ENCODE data around the gene TP63.
"Not testable (repeated sequence)": the region's sequence is repeated elsewhere in the genome, so short reads cannot be mapped to it uniquely, and the experiment has no call there.

Gene TP63

DNA sequence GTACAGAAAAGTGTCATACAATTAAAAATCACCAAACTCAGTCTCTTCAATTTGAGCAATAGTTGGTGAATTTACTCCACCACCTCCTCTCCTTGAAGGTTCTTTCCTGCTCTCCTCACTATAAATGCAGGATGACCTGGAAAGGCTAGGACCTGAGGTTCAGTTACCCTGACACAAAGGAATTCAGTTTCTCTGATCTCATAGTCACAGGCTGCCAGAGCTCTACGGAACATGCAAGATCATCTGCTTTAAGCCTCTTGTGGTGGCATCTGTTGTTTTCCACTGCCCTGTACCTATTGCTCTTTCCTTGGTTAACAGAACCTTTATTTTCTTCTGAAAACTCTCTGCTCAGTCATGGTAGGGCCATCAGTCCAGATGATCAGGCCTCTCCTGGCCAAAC is 4.9 kb upstream of the TP63 start:
- DNase-seq, result no peak

DNA sequence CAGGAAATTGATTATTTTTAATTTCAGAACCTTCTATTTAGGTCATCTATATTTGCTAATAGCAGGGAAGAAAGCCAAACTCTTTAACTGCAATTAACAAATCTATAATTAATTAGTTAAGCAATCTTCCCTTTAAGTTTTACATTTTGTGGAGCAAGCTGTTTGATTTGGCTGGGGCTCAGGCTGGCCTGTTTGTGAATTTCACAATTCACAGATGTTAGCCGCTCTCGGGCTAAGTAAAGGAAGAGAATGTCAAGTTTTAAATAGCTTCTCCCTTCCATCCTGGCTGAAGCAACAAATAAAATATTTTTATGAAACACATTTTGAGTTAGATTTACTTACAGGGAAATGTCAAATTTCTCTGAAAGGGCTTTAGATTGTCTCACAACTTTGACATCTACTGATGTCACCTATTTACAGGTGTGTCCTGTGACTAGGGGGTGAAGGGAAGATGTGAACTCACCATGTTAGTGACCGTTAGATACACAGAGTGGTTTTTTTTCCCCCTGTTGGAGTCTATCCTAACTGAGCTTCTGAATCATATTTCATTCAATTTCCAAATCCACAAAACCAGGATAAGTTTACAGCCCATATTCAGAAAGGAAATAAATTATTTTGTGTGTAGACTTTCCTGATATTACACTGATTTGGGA is 1.3 kb upstream of the TP63 start:
- no peak for DNase-seq

DNA sequence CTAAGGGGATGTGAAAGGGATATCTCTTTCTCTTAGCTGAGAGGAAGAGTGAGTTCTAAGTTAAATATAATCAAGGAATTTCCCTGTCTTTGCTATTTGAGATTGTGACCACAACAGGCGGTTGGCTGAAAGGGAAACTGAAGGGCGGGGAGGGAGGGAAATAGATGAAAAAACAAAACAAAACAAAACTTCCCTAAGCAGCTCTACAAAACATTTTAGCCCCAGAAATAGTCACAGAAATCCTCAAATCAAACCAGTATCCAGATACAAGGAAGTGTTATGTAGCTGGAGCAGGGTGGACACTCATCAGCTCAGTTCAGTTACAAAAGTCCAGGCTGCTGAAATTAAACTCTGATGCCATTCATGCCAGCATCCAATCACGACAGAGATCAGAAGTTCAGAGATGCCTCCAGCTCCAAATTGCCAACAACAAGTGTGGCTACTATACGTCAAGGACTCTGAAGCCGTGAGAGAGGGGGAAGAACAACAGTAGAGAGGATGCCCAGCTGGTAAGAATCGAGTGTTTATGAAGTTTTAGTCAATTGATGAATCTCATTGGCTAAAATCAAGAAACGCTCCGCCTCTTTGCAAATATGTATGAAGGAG is 319 bp upstream of the TP63 start:
- DNase-seq, result no peak

GRCh38 chr3:189631409-189631808 is 220 bp downstream of the TP63 start:
- no peak for DNase-seq

DNA sequence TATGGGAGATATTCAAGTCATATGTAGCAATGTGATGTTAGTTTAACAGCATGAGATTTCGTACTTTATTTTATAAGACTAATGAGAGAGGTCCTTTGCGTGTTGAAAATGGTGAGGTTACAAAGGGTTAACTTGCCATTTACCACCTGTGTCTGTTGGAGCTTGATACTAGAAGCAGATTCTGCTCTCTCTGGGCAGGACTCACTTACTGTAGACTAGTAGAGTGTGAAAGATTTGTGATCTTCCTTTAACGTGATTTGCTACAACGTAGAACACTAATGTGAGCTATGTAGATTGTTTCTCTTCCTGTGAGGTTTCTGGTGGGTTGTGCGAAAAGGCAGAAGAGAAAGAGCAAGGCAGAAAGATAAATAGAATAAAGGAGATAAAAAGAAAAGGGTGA is 1.1 kb downstream of the TP63 start:
- no peak for DNase-seq

DNA sequence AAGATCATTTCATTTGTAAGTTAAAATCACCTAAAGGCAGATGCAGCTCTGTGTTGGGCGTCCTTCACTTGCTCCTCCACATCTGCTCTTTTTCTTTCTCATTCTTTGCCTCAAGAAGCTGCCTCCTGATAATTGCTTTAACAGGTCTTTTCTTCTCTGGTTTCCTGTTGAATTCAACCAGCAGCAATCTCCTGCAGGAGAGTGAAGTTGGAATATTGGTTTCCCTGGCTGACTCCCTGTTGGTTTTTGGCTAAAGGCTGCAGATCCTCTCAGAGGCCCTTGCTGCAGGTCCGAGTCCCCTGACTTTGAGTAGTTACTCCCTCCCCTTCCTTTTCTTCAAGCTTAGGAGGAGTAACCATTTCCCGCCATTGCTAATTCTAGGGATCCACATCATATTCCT is 4.2 kb downstream of the TP63 start:
- DNase-seq, result no peak

DNA sequence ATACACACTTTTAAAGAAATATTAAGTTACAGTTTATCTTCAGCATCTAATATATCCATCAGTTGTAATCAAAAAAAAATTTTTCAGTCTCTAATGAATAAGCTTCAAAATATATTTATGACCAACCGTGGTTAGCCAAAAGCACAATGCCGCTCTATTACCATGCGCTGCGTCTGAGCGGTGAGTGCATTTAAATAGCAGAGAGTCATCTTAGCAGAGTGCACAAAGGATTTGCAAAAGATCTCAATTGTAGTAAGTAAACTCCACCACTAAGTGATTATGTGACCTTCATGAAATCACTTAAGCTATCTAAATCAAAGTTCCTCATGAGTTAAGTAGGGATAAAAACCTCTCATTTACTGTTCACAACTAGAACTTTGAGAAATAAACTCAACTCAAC is 4.9 kb downstream of the TP63 start:
- no peak for DNase-seq

DNA sequence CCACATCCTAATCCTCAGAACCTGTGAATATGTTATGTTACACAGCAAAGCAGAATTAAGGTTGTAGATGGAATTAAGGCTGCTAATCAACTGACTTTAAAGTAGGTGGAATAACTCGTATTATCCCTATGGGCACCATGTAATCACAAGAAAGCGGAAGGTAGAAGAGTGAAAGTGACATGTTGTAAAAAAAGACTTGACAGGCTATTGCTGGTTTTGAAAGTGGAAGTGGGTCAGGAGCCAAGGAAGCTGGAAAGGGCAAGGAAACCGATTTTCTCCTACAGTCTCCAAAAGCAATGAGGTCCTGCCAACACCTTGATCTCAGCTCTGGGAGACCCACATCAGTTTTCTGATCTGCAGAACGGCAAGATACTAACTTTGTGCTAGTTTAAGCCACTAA is 6.6 kb downstream of the TP63 start:
- DNase-seq, result no peak

- DNase-seq, result no peak
These were observed 7.3 kb downstream of the TP63 start for GRCh38 chr3:189638276-189639031.

DNA sequence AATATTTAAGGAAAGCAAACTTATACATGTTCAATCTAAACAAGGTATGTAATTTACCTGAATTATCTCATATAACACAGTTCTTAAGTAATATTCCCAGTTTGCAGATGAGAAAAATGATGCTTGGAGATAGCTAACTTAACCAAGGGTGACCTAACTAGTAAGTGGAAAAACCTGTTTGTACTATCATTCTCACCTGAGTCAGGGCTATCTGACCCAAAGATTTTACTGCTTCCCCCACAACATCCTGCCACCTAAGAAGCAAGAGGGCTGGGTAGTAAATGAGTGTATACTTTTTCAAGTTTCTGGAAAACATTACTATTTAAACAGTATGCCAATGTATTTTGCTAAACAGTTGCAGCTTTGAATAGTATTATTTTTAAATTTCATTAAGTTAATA is 10.6 kb downstream of the TP63 start:
- DNase-seq, result no peak

- no peak for DNase-seq
These were observed 15.8 kb downstream of the TP63 start for GRCh38 chr3:189646853-189647542.

- no peak for DNase-seq
These were observed 20.9 kb downstream of the TP63 start for GRCh38 chr3:189652042-189652441.

GRCh38 chr3:189655617-189656016 is 24.4 kb downstream of the TP63 start:
- no peak for DNase-seq

- DNase-seq, result no peak
These were observed 28.4 kb downstream of the TP63 start for GRCh38 chr3:189659571-189659970.

GRCh38 chr3:189664311-189664710 is 33.1 kb downstream of the TP63 start:
- DNase-seq, result no peak

DNA sequence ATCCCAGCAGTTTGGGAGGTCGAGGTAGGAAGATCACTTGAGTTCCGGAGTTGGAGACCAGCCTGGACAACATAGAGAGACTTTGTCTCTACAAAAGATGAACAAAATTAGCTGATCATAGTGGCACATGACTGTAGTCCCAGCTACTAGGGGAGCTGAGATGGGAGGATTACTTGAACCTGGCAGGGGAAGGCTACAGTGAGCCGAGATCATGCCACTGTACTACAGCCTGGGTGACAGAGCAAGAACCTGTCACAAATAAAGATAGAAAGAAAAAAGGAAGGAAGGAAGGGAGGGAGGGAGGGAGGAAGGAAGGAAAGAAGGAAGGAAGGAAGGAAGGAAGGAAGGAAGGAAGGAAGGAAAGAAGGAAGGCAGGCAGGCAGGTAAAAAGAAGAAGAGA is 41.2 kb downstream of the TP63 start:
- not testable (repeated sequence) for DNase-seq

DNA sequence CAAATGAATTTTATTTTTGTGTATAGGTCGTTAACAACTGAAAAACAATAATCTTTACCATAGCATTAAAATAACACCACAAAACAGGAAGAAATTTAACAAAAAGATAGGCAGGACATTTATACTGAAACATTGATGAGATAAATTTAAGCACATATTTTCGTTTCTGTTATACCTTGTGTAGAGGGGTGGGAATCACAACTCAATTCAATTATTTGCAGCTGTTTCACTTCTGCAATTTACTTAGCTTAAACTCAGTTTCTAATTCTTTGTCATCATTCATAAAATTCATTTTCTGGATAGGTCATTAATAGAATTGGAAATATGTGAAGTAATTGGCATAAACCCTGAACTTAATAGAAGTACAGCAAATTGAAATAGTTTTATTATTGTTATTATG is 42.3 kb downstream of the TP63 start:
- no peak for DNase-seq

- DNase-seq, result no peak
These were observed 43.2 kb downstream of the TP63 start for GRCh38 chr3:189674249-189674913.

DNA sequence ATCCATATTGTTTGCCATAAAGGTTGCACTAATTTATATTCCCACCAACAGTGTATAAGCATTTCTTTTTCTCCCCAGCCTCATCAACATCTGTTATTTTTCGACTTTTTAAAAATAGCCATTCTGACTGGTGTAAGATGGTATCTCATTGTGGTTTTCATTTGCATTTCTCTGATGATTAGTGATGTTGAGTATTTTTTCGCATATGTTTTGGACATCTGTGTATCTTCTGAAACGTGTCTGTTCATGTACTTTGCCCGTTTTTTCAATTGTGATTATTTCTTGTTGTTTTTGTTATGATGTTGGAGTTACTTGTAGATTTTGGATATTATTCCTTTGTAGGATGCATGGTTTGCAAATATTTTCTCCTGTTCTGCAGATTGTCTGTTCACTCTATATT is 46.5 kb downstream of the TP63 start:
- DNase-seq, result no peak

- DNase-seq, result no peak
These were observed 49.5 kb downstream of the TP63 start for GRCh38 chr3:189680723-189681122.

GRCh38 chr3:189683546-189684255 is 52.5 kb downstream of the TP63 start:
- DNase-seq, result no peak

- DNase-seq, result no peak
These were observed 53.1 kb downstream of the TP63 start for GRCh38 chr3:189684317-189684716.

- DNase-seq, result no peak
These were observed 54.1 kb downstream of the TP63 start for GRCh38 chr3:189685291-189685690.
